ENCODE measurements around the gene DNM1.

Gene DNM1

GRCh38 chr9:128203024-128203706 lies at the start of gene DNM1:
DNM1 (plus strand) TSS chr9:128203379; CDS start chr9:128203471, 92 bp downstream.
- no peak for TF ChIP-seq CTCF (conservative IDR thresholded peaks at IDR 0.05; ENCODE audit: control insufficient read depth, insufficient read depth, low read depth, low read length)
- peak within 1 kb of the TSS; percentile 59 for H3K4me3 ChIP-seq (ENCODE audit: control insufficient read depth, low read depth, low read length)
- peak; percentile 40 for DNase-seq (ENCODE audit: low read depth)

DNA sequence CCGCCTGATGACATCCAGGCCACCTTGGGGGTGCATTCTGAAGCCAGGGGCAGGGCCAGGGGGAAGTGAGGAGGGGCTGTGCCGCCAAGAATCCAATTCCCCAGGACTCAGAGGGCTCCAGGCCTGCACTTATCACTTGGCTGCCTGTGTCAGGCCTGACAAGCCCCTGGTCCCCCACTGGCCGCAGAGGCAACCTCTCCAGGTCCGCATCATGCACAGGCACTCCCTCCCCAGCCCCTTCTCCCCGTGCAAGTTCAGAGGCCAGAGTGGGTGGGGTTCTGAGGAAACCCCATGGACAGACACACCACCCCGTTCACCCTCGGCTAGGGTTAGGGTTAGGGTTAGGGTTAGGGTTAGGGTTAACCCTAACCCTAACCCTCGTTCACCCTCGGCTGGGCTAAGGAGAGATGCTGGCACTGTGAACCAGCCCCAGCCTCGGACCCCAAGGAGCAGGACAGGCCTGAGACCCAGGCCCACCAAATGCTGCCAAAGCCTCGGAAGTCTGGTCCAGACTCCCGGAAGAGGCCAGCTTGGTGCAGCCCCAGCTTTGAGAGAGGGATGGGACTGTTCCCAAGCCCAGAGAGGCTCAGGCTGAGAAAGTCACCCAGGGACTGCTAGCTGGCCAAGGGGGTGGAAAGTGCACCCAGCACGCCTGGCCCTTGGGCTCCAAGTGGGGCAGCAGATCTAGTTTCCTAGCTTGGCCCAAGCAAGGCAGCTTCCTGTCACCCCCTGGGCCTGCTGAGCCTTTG lies 49.1 kb upstream of the DNM1 start:
- no peak for TF ChIP-seq CTCF (conservative IDR thresholded peaks at IDR 0.05; ENCODE audit: control insufficient read depth, insufficient read depth, low read depth, low read length)
- DNase-seq (ENCODE audit: low read depth): no peak
- H3K4me3 ChIP-seq (ENCODE audit: control insufficient read depth, low read depth, low read length): no peak overlapping the region

DNA sequence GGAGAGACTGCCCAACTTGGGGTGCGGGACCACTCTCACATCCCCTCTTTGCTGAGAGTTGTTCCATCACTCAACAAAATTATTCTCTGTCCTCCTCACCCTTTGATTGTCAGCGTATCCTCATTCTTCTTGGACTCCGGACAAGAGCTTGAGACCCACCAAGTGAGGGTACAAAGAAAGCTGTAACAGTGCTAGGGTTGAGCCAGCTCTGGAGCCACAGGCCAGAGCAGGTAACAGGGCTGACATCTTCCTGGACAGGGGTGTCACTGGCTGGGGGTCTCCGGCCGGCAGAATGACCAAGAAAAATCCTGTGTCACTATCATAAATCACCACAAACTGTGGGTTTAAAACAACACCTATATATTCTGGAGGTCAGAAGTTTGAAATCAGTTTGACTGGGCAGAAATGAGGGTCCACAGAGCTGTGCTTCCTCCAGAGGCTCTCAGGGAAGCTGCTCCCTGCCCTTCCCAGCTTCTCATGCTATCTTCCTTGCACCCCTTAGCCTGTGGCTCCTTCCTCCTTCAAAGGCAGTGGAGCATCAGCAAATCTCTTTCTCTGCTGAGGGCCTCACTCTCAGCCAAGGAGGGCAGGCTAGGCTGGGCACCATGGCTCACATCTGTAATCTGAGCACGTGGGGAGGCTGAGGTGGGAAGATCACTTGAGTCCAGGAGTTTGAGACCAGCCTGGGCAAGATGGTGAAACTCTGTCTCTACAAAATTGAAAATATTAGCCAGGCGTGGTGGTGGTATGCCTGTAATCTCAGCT lies 47.3 kb upstream of the DNM1 start:
- no peak overlapping the region for H3K4me3 ChIP-seq (ENCODE audit: control insufficient read depth, low read depth, low read length)

GRCh38 chr9:128159522-128159783 lies 43.7 kb upstream of the DNM1 start:
- peak overlapping the region; percentile 44 for H3K4me3 ChIP-seq (ENCODE audit: control insufficient read depth, low read depth, low read length)
- no peak for TF ChIP-seq CTCF (conservative IDR thresholded peaks at IDR 0.05; ENCODE audit: control insufficient read depth, insufficient read depth, low read depth, low read length)
- no peak for DNase-seq (ENCODE audit: low read depth)

More for the DNA sequence above, 47.3 kb upstream of the DNM1 start:
- no peak for TF ChIP-seq CTCF (conservative IDR thresholded peaks at IDR 0.05; ENCODE audit: control insufficient read depth, insufficient read depth, low read depth, low read length)
- no peak for DNase-seq (ENCODE audit: low read depth)

- peak within 1 kb of the TSS; percentile 77 for H3K4me3 ChIP-seq (ENCODE audit: control insufficient read depth, low read depth, low read length)
- DNase-seq (ENCODE audit: low read depth): peak; percentile 86
- TF ChIP-seq CTCF (conservative IDR thresholded peaks at IDR 0.05; ENCODE audit: control insufficient read depth, insufficient read depth, low read depth, low read length): no peak
These were observed 43.2 kb upstream of the DNM1 start, which contains the start of gene BBLN for GRCh38 chr9:128159784-128160602. BBLN (plus strand) TSS chr9:128160265; CDS start chr9:128160408, 143 bp downstream.

DNA sequence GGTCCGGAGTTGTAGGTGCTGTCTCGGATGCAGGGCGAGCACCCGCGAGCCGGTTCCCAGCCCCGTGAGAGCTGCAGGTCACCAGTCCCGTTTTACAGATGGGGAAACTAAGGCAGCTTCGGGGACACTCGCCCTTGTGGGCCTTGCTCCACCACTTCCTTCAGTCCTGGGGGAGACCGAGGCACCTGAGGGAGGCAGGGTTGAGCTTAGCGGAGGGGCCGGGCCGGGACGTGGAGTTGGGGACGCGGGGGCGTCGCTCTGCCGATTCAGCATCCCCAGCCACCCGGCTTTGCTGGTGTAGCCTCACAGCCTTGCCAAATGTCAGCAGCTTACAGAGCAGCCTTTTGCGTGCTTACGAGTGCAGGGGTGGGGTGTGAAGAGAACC lies 42.6 kb upstream of the DNM1 start:
- peak; percentile 31 for DNase-seq (ENCODE audit: low read depth)
- H3K4me3 ChIP-seq (ENCODE audit: control insufficient read depth, low read depth, low read length): peak overlapping the region; percentile 77

More for the DNA sequence above, 42.6 kb upstream of the DNM1 start:
- TF ChIP-seq CTCF (conservative IDR thresholded peaks at IDR 0.05; ENCODE audit: control insufficient read depth, insufficient read depth, low read depth, low read length): no peak
